GM19463 (cell line): ENCODE data around the gene ARF5.
A peak's percentile ranks its signal among the peaks of the same experiment; 100 is the strongest.

Experiments used
- ATAC-seq: cut with Tn5 transposase; IDR thresholded peaks from one replicate; pipeline ENCODE4 v1.9.1; 2021; ENCODE audit warnings: mild to moderate bottlenecking, moderate library complexity; ENCODE audit not compliant: unreplicated experiment

The ARF5 gene

GRCh38 chr7:127632276-127632910, 44.2 kb downstream of the ARF5 start:
- ATAC-seq: no peak

- ATAC-seq: peak; percentile 95
Measured at GRCh38 chr7:127635659-127636285, 47.6 kb downstream of the ARF5 start.

GRCh38 chr7:127638197-127638596, 50.0 kb downstream of the ARF5 start:
- no peak for ATAC-seq
